Retinal pigment epithelial cell (primary cell): ENCODE measurements around the gene BMPR1B.

ENCODE experiments used
- DNase-seq: peaks from one replicate; pipeline ENCODE4 v3.0.0-alpha.2; 2010; ENCODE audit warnings: low read depth
- H3K4me3 ChIP-seq: 2 replicates; pipeline ENCODE4 v1.5.1; 2011; ENCODE audit warnings: mild to moderate bottlenecking, low read length, control low read depth, moderate library complexity
- CTCF ChIP-seq: conservative IDR thresholded peaks from 2 replicates; pipeline ENCODE4 v1.5.1; 2011; ENCODE audit warnings: low read depth, low read length, control low read depth, inconsistent platforms

The BMPR1B gene

GRCh38 chr4:95084584-95084983 is 326.8 kb downstream of the BMPR1B start:
- no peak for TF ChIP-seq CTCF
- no peak overlapping the region for H3K4me3 ChIP-seq
- no peak for DNase-seq

GRCh38 chr4:95085124-95085833 is 327.5 kb downstream of the BMPR1B start:
- TF ChIP-seq CTCF, result no peak
- H3K4me3 ChIP-seq, result no peak overlapping the region
- no peak for DNase-seq

- no peak for DNase-seq
- no peak for TF ChIP-seq CTCF
- no peak overlapping the region for H3K4me3 ChIP-seq
These were observed 328.8 kb downstream of the BMPR1B start for GRCh38 chr4:95086551-95086950.

GRCh38 chr4:95087657-95088455 is 330.1 kb downstream of the BMPR1B start:
- no peak overlapping the region for H3K4me3 ChIP-seq
- no peak for TF ChIP-seq CTCF
- DNase-seq, result no peak

GRCh38 chr4:95091272-95091671 is 333.5 kb downstream of the BMPR1B start:
- no peak for TF ChIP-seq CTCF
- H3K4me3 ChIP-seq, result no peak overlapping the region
- DNase-seq, result peak; percentile 61

- no peak for TF ChIP-seq CTCF
- H3K4me3 ChIP-seq, result no peak overlapping the region
- no peak for DNase-seq
These were observed 335.0 kb downstream of the BMPR1B start for GRCh38 chr4:95092766-95093165.

GRCh38 chr4:95093460-95093859 is 335.7 kb downstream of the BMPR1B start:
- no peak overlapping the region for H3K4me3 ChIP-seq
- TF ChIP-seq CTCF, result no peak
- DNase-seq, result no peak
